ENCODE measurements around the gene KPNA6. TPM values are rescaled to one million over a fixed set of nuclear protein-coding genes. Genes with fewer than 3 reads are reported as not detected.

Gene KPNA6
- total and polyA plus RNA-seq, 10 of the 15 experiments (the other 5 are each of a cell fraction or from before 2014, with no cell fraction given): 11.1 to 55.6 (median 25.9) TPM

GRCh38 chr1:32221980-32222755, 114.3 kb downstream of the KPNA6 start, which contains the start of the genes EIF3I and TMEM234 (continued):
- TF ChIP-seq KAT2A (conservative IDR thresholded peaks at IDR 0.05; ENCODE audit: control insufficient read depth, low read depth, low read length) (no peak), KLF5 (IDR thresholded peaks at IDR 0.05; ENCODE audit: partially characterized antibody) (no peak), CREM (IDR thresholded peaks at IDR 0.05; ENCODE audit: low read depth) (peak; percentile 84), TAF1 (IDR thresholded peaks at IDR 0.05; ENCODE audit: borderline replicate concordance, low read depth, low read length) (peak; percentile 59; the same call in 1 of the 2 replicates), IRF4 (IDR thresholded peaks at IDR 0.05; ENCODE audit: low read depth, low read length) (peak; percentile 32; the same call in 1 of the 2 replicates), DPF2 (IDR thresholded peaks at IDR 0.05) (no peak), RAD21 (IDR thresholded peaks at IDR 0.05; ENCODE audit: insufficient read depth, low read depth, low read length) (no peak), POLR2AphosphoS5 (IDR thresholded peaks at IDR 0.05; ENCODE audit: low read length) (peak; percentile 93), ZNF207 (IDR thresholded peaks at IDR 0.05; ENCODE audit: borderline replicate concordance) (0 out of 2 replicates have a peak, but pooled peaks have one; percentile 35), HDAC6 (IDR thresholded peaks at IDR 0.05; ENCODE audit: unreplicated experiment) (no peak), HCFC1 (IDR thresholded peaks at IDR 0.05; ENCODE audit: low read length) (peak; percentile 50), NRF1 (conservative IDR thresholded peaks at IDR 0.05; ENCODE audit: low read depth, low read length) (no peak), TBL1XR1 (IDR thresholded peaks at IDR 0.05; ENCODE audit: low read depth, low read length) (no peak), ATF3 (IDR thresholded peaks at IDR 0.05; ENCODE audit: borderline replicate concordance, extremely low read depth, low read depth, low read length) (no peak), PAX8 (IDR thresholded peaks at IDR 0.05) (no peak), CBFB (IDR thresholded peaks at IDR 0.05; ENCODE audit: low read depth) (no peak; the same call in 1 of the 2 replicates), ZBTB33 (IDR thresholded peaks at IDR 0.05) (no peak), CBX5 (IDR thresholded peaks at IDR 0.05; ENCODE audit: low read depth) (no peak), YY1 (IDR thresholded peaks at IDR 0.05; ENCODE audit: low read depth, low read length) (peak; percentile 39; the same call in 1 of the 2 replicates), SREBF1 (IDR thresholded peaks at IDR 0.05; ENCODE audit: low read length) (no peak), TCF3 (IDR thresholded peaks at IDR 0.05; ENCODE audit: borderline replicate concordance, insufficient read depth, low read depth, low read length) (no peak), GABPA (IDR thresholded peaks at IDR 0.05; ENCODE audit: low read depth) (peak; percentile 94), JUND (IDR thresholded peaks at IDR 0.05; ENCODE audit: low read depth, low read length) (no peak), CHD4 (IDR thresholded peaks at IDR 0.05) (no peak), IKZF2 (IDR thresholded peaks at IDR 0.05) (no peak), IRF3 (IDR thresholded peaks at IDR 0.05) (no peak), ESRRA (IDR thresholded peaks at IDR 0.05; ENCODE audit: low read length) (no peak), EZH2 (IDR thresholded peaks at IDR 0.05; ENCODE audit: borderline replicate concordance, control insufficient read depth, low read depth, low read length) (no peak), NR2C1 (IDR thresholded peaks at IDR 0.05) (peak; percentile 95), EED (IDR thresholded peaks at IDR 0.05; ENCODE audit: low read depth) (no peak), TCF7 (IDR thresholded peaks at IDR 0.05; ENCODE audit: borderline replicate concordance) (no peak), RB1 (IDR thresholded peaks at IDR 0.05; ENCODE audit: borderline replicate concordance) (no peak)
